ENCODE data around the gene CHAF1B.

CHAF1B gene

DNA sequence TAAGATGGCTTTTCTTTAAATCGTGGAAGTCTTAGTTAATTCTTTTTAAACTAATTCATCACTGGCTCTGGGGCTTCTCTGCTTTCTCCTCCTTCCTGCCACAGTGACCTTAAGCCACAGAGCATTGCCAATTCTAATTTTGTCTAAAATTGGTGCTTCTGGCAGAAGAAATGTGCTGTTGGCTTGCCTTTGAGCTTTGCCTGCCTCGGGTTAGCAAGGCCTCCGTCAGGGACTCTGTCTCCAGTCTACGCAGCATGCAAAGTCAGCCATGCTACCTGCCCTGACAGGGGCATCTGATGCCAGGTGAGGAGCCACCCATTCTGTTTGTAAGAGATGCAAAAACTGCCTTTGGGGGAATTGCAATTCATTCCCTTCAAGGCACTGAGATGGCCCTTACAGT is 69.5 kb downstream of the CHAF1B start:
- H3K27me3 ChIP-seq (ENCODE audit: insufficient read depth, poor library complexity, severe bottlenecking): no peaks in the 10 kb centered on the region
- TF ChIP-seq, protein P1, sequence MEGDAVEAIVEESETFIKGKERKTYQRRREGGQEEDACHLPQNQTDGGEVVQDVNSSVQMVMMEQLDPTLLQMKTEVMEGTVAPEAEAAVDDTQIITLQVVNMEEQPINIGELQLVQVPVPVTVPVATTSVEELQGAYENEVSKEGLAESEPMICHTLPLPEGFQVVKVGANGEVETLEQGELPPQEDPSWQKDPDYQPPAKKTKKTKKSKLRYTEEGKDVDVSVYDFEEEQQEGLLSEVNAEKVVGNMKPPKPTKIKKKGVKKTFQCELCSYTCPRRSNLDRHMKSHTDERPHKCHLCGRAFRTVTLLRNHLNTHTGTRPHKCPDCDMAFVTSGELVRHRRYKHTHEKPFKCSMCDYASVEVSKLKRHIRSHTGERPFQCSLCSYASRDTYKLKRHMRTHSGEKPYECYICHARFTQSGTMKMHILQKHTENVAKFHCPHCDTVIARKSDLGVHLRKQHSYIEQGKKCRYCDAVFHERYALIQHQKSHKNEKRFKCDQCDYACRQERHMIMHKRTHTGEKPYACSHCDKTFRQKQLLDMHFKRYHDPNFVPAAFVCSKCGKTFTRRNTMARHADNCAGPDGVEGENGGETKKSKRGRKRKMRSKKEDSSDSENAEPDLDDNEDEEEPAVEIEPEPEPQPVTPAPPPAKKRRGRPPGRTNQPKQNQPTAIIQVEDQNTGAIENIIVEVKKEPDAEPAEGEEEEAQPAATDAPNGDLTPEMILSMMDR (IDR thresholded peaks at IDR 0.05; ENCODE audit: insufficient read depth, low read length): no peak
- no peak for TF ChIP-seq GABPA (IDR thresholded peaks at IDR 0.05; ENCODE audit: low read depth)
- TF ChIP-seq, protein P2, sequence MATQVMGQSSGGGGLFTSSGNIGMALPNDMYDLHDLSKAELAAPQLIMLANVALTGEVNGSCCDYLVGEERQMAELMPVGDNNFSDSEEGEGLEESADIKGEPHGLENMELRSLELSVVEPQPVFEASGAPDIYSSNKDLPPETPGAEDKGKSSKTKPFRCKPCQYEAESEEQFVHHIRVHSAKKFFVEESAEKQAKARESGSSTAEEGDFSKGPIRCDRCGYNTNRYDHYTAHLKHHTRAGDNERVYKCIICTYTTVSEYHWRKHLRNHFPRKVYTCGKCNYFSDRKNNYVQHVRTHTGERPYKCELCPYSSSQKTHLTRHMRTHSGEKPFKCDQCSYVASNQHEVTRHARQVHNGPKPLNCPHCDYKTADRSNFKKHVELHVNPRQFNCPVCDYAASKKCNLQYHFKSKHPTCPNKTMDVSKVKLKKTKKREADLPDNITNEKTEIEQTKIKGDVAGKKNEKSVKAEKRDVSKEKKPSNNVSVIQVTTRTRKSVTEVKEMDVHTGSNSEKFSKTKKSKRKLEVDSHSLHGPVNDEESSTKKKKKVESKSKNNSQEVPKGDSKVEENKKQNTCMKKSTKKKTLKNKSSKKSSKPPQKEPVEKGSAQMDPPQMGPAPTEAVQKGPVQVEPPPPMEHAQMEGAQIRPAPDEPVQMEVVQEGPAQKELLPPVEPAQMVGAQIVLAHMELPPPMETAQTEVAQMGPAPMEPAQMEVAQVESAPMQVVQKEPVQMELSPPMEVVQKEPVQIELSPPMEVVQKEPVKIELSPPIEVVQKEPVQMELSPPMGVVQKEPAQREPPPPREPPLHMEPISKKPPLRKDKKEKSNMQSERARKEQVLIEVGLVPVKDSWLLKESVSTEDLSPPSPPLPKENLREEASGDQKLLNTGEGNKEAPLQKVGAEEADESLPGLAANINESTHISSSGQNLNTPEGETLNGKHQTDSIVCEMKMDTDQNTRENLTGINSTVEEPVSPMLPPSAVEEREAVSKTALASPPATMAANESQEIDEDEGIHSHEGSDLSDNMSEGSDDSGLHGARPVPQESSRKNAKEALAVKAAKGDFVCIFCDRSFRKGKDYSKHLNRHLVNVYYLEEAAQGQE (IDR thresholded peaks at IDR 0.05; ENCODE audit: insufficient replicate concordance, low read depth): no peak
- no peak for TF ChIP-seq POLR2AphosphoS5 (IDR thresholded peaks at IDR 0.05; ENCODE audit: low read depth)
- TF ChIP-seq SPI1 (IDR thresholded peaks at IDR 0.05; ENCODE audit: borderline replicate concordance, low read depth): no peak
- no peak for DNase-seq (ENCODE audit: low read depth in 1 of 2, low spot score in 1 of 2)
- no peak overlapping the region for H3K27ac ChIP-seq (replicated peaks)
- H3K4me3 ChIP-seq (replicated peaks; ENCODE audit: insufficient read depth, low read length): no peak overlapping the region

DNA sequence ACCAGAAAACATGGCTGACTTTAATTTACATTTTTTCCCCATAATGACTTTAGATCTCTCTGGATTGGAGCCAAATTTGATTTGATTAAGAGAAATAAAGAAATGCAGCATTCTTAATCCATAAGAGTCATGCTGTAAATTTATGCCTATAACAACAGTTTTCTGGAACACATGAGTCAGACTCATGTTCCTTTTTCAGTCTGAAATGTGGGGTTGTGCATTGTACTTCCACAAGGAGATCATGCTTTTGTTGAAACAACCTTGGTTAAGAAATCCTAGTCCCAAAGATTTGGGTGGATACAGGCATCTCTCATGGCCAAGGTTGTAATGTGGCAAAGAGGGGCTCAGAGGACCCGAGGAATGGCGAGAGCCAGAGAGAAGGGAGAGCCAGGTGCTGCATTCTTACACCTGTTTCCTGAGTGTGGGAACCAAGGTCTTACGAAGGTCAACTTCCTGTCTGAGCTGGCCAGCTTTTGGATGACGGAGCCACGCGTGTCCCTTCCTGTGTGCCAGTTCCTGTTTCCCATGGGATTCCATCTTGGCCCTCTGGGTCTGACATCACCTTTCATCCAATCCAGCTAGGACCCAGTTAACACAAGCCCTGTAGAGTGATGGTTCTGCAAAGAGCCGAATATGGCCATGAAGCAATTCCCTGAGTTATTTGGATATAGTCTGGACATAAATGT is 71.7 kb downstream of the CHAF1B start:
- TF ChIP-seq, protein P1 (IDR thresholded peaks at IDR 0.05; ENCODE audit: insufficient read depth, low read length): no peak
- TF ChIP-seq SPI1 (IDR thresholded peaks at IDR 0.05; ENCODE audit: borderline replicate concordance, low read depth) (no peak), POLR2AphosphoS5 (IDR thresholded peaks at IDR 0.05; ENCODE audit: low read depth) (no peak), GABPA (IDR thresholded peaks at IDR 0.05; ENCODE audit: low read depth) (no peak)
- TF ChIP-seq, protein P2 (IDR thresholded peaks at IDR 0.05; ENCODE audit: insufficient replicate concordance, low read depth): no peak
- Histone ChIP-seq H3K27me3 (ENCODE audit: insufficient read depth, poor library complexity, severe bottlenecking) (no peaks in the 10 kb centered on the region), H3K27ac (replicated peaks) (no peak overlapping the region), H3K4me3 (replicated peaks; ENCODE audit: insufficient read depth, low read length) (no peak overlapping the region)
- no peak for DNase-seq (ENCODE audit: low read depth in 1 of 2, low spot score in 1 of 2)

DNA sequence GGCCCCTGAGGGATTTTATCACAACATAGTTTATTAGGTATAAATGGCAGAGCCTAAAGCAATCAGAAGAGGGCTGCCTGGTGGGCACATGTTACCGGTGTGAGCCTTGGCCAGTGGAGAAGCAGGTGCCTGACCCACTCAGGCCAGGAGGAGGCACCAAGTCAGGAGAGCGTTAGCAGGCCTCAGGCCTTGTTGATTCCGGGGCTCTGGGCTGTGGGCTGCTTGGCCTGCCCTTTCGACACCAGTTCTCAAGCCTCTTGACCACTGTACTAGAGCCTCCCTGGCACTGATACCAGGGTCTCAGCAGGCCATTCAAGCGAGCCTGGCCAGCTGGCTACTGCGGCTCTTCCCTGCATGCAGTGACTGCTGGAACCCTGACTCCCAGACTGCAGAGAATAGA is 73.9 kb downstream of the CHAF1B start:
- TF ChIP-seq POLR2AphosphoS5 (IDR thresholded peaks at IDR 0.05; ENCODE audit: low read depth) (no peak), GABPA (IDR thresholded peaks at IDR 0.05; ENCODE audit: low read depth) (no peak), SPI1 (IDR thresholded peaks at IDR 0.05; ENCODE audit: borderline replicate concordance, low read depth) (no peak)
- TF ChIP-seq, protein P2 (IDR thresholded peaks at IDR 0.05; ENCODE audit: insufficient replicate concordance, low read depth): no peak
- TF ChIP-seq, protein P1 (IDR thresholded peaks at IDR 0.05; ENCODE audit: insufficient read depth, low read length): no peak
- H3K27me3 ChIP-seq (ENCODE audit: insufficient read depth, poor library complexity, severe bottlenecking): no peaks in the 10 kb centered on the region
- H3K4me3 ChIP-seq (replicated peaks; ENCODE audit: insufficient read depth, low read length): no peak overlapping the region
- H3K27ac ChIP-seq (replicated peaks): no peak overlapping the region
- DNase-seq (ENCODE audit: low read depth in 1 of 2, low spot score in 1 of 2): no peak

Data from HL-60 (cell line).